GM23338 (cell line): ENCODE data around the gene MYH7. TPM values are rescaled to one million over a fixed set of nuclear protein-coding genes. Genes with fewer than 3 reads are reported as not detected.

Experiments used
- ATAC-seq: fragments of 200-7000 bp; cut with Tn5 transposase; 3 replicates; pipeline ENCODE4 v1.9.1; 2020
- DNase-seq: peaks from one replicate; pipeline ENCODE4 v3.0.0-alpha.2; 2015; ENCODE audit warnings: low spot score
- H2AFZ ChIP-seq: fragments of 200-600 bp; sonication (generic); 2 replicates; pipeline ENCODE4 v1.8.0; 2016; ENCODE audit warnings: antibody characterized with exemption, mild to moderate bottlenecking, moderate library complexity
- H3F3A ChIP-seq: fragments of 200-600 bp; sonication (generic); replicated peaks from 2 replicates; pipeline ENCODE4 v1.8.0; 2017; ENCODE audit warnings: antibody characterized with exemption, mixed run types, low read depth
- H3K27ac ChIP-seq: fragments of 200-600 bp; sonication (generic); 2 replicates; pipeline ENCODE4 v1.6.1; 2016; ENCODE audit warnings: low read depth
- H3K27me3 ChIP-seq: fragments of 200-600 bp; sonication (generic); 2 replicates; pipeline ENCODE4 v1.8.0; 2016; ENCODE audit warnings: mild to moderate bottlenecking, mixed run types, moderate library complexity; ENCODE audit not compliant: insufficient read depth
- H3K36me3 ChIP-seq: fragments of 200-600 bp; sonication (generic); 2 replicates; pipeline ENCODE4 v1.8.0; 2016; ENCODE audit warnings: mild to moderate bottlenecking; ENCODE audit not compliant: insufficient read depth
- H3K4me1 ChIP-seq: fragments of 200-600 bp; sonication (generic); 2 replicates; pipeline ENCODE4 v1.8.0; 2016; ENCODE audit warnings: mild to moderate bottlenecking, moderate library complexity; ENCODE audit not compliant: insufficient read depth
- H3K4me2 ChIP-seq: fragments of 200-600 bp; sonication (generic); 2 replicates; pipeline ENCODE4 v1.7.1; 2017; ENCODE audit warnings: mixed run types
- H3K4me3 ChIP-seq: fragments of 200-600 bp; sonication (generic); 2 replicates; pipeline ENCODE4 v1.6.1; 2016; ENCODE audit warnings: mixed run types
- H3K79me2 ChIP-seq: fragments of 200-600 bp; sonication (generic); replicated peaks from 2 replicates; pipeline ENCODE4 v1.8.0; 2017; ENCODE audit warnings: mild to moderate bottlenecking; ENCODE audit not compliant: insufficient read depth
- H3K9me2 ChIP-seq: fragments of 200-600 bp; sonication (generic); 2 replicates; pipeline ENCODE4 v1.8.0; 2017; ENCODE audit not compliant: insufficient read depth
- H4K20me1 ChIP-seq: fragments of 200-600 bp; sonication (generic); replicated peaks from 2 replicates; pipeline ENCODE4 v1.8.0; 2017; ENCODE audit warnings: mild to moderate bottlenecking; ENCODE audit not compliant: insufficient read depth
- H3K27ac Mint-ChIP-seq: 2 replicates; pipeline ENCODE4 v1.8.0; 2020; ENCODE audit warnings: inconsistent platforms, mild to moderate bottlenecking, moderate library complexity, mixed read lengths
- H3K27me3 Mint-ChIP-seq: 3 replicates; pipeline ENCODE4 v1.8.0; 2022; ENCODE audit warnings: low read depth, mild to moderate bottlenecking, moderate library complexity, mixed read lengths, inconsistent platforms; ENCODE audit not compliant: insufficient read depth, poor library complexity
- H3K36me3 Mint-ChIP-seq: 3 replicates; pipeline ENCODE4 v1.8.0; 2021; ENCODE audit warnings: low read depth, mild to moderate bottlenecking, inconsistent platforms, moderate library complexity, mixed read lengths
- H3K4me1 Mint-ChIP-seq: 3 replicates; pipeline ENCODE4 v1.8.0; 2020; ENCODE audit warnings: mild to moderate bottlenecking, inconsistent platforms, mixed read lengths
- H3K4me3 Mint-ChIP-seq: 3 replicates; pipeline ENCODE4 v1.8.0; 2021; ENCODE audit warnings: moderate library complexity, mild to moderate bottlenecking, inconsistent platforms, mixed read lengths
- H3K9me3 Mint-ChIP-seq: 3 replicates; pipeline ENCODE4 v1.8.0; 2020; ENCODE audit warnings: moderate library complexity, mild to moderate bottlenecking, inconsistent platforms, mixed read lengths
- CREB1 ChIP-seq: fragments of 250-450 bp; sonication (Bioruptor Pico); IDR thresholded peaks from 2 replicates; pipeline ENCODE4 v1.5.0; 2020; ENCODE audit warnings: low read depth, mild to moderate bottlenecking, moderate library complexity
- EZH2 ChIP-seq: fragments of 200-600 bp; sonication (generic); IDR thresholded peaks from one replicate; pipeline ENCODE4 v1.8.0; 2017; ENCODE audit warnings: antibody characterized with exemption, mild to moderate bottlenecking, low read depth; ENCODE audit not compliant: unreplicated experiment
- EZH2phosphoT487 ChIP-seq: fragments of 200-600 bp; sonication (generic); IDR thresholded peaks from one replicate; pipeline ENCODE4 v1.8.1; 2018; ENCODE audit warnings: antibody characterized with exemption; ENCODE audit not compliant: unreplicated experiment
- JUNB ChIP-seq: IDR thresholded peaks from one replicate; pipeline ENCODE4 v1.6.1; 2016; ENCODE audit warnings: antibody characterized with exemption; ENCODE audit not compliant: unreplicated experiment
- POLR2AphosphoS5 ChIP-seq: IDR thresholded peaks from 2 replicates; pipeline ENCODE4 v1.6.1; 2016; ENCODE audit warnings: antibody characterized with exemption, low read depth
- ZNF114 ChIP-seq: fragments of 250-450 bp; sonication (Bioruptor Pico); IDR thresholded peaks from 2 replicates; pipeline ENCODE4 v1.5.0; 2020; ENCODE audit warnings: mild to moderate bottlenecking, moderate library complexity
- ZNF331 ChIP-seq: fragments of 250-450 bp; sonication (Bioruptor Pico); IDR thresholded peaks from 2 replicates; pipeline ENCODE4 v1.5.0; 2020; ENCODE audit warnings: low read depth, mild to moderate bottlenecking, moderate library complexity
- polyA plus RNA-seq: library from polyadenylated mRNA; unstranded; fragments of >200 nt; fragmentation: Nextera tagmentation; extraction: Ambion mirVana; gene quantifications from 2 replicates; pipeline ENCODE4 v1.2.1, GENCODE V29; 2016
- total RNA-seq: library from RNA; depleted of rRNA; stranded (reverse); fragments of >200 nt; shearing (Covaris generic); gene quantifications from 2 replicates; pipeline ENCODE4 v1.2.3, GENCODE V29; 2014
- TF ChIP-seq, protein P1 (sequence below), 2 experiments: fragments of 200-600 bp in 1 of 2; sonication (generic) in 1 of 2; conservative IDR thresholded peaks; 2 replicates each; pipeline versions ENCODE4 v1.5.1 to v1.6.1; 2016 to 2017; ENCODE audit warnings: antibody characterized with exemption in 2 of 2, low read depth in 2 of 2, mild to moderate bottlenecking in 2 of 2, moderate library complexity in 1 of 2
- TF ChIP-seq, protein P2 (sequence below): fragments of 250-450 bp; sonication (Bioruptor Pico); IDR thresholded peaks from 2 replicates; pipeline ENCODE4 v1.5.0; 2020; ENCODE audit warnings: mild to moderate bottlenecking, moderate library complexity
- TF ChIP-seq, protein P3 (sequence below): IDR thresholded peaks from 2 replicates; pipeline ENCODE4 v1.6.1; 2016; ENCODE audit warnings: antibody characterized with exemption

MYH7 gene
- total and polyA plus RNA-seq, 2 experiments from 2014 or later = not detected

DNA sequence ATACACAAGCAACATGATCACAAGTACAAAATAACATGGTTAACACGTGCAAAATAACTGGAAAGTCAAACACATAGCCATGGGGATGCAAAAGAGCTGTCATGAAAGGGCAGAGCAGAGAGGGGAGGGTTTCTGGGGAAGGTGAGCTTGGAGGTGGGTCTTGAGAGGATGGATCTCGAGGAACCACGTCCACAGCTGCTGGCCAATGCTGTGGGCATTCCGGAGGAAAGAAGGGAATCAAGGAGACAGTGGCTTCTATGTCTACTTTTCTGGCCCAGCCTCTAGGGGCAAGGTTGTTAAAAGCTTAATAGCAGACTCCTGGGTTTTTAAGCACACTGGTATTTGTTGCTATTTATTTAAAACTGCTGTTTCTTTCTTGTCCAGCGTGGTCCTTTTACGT is 8.4 kb upstream of the MYH7 start (continued):
- TF ChIP-seq, protein P1, sequence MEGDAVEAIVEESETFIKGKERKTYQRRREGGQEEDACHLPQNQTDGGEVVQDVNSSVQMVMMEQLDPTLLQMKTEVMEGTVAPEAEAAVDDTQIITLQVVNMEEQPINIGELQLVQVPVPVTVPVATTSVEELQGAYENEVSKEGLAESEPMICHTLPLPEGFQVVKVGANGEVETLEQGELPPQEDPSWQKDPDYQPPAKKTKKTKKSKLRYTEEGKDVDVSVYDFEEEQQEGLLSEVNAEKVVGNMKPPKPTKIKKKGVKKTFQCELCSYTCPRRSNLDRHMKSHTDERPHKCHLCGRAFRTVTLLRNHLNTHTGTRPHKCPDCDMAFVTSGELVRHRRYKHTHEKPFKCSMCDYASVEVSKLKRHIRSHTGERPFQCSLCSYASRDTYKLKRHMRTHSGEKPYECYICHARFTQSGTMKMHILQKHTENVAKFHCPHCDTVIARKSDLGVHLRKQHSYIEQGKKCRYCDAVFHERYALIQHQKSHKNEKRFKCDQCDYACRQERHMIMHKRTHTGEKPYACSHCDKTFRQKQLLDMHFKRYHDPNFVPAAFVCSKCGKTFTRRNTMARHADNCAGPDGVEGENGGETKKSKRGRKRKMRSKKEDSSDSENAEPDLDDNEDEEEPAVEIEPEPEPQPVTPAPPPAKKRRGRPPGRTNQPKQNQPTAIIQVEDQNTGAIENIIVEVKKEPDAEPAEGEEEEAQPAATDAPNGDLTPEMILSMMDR (conservative IDR thresholded peaks at IDR 0.05; ENCODE audit: low read depth in 2 of 2) = no peak
- TF ChIP-seq EZH2phosphoT487 = no peak
- TF ChIP-seq ZNF114 (CRISPR knock-in tag) = no peak
- TF ChIP-seq EZH2 = no peak

DNA sequence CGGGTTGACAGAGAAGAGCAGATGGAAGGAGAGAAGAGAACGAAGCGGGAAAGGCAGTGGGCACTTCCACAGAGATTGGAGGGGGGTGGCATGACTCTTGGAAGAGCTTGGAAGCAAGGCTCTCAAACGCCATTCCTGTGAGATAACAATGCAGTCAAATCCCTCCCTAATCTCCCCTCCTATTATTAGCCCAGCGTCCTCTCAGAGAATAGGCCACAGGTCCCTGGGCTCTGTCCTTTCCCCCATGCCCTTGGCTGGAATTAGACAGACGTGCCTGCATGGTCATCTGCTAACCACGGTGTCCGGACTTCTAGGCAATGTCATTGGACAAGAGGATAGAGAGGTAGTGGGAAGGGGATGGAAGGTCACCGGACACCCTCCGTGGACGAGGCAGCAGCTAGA is 8.0 kb upstream of the MYH7 start:
- Histone ChIP-seq H4K20me1 (no peaks in the 10 kb centered on the region), H3K4me1 (peaks cover 13% of the 10 kb centered on the region), H3K4me2 (no peak overlapping the region), H2AFZ (peak overlapping the region; percentile 92; the same call in 1 of the 2 replicates), H3K9me2 (peaks cover 7% of the 10 kb centered on the region; the same call in 1 of the 2 replicates), H3K79me2 (no peaks in the 10 kb centered on the region), H3K4me3 (no peak overlapping the region), H3K27me3 (no peaks in the 10 kb centered on the region), H3K27ac (no peak overlapping the region), H3K36me3 (no peaks in the 10 kb centered on the region), H3F3A (no peaks in the 10 kb centered on the region)
- Mint-ChIP-seq H3K27ac (no peak overlapping the region), H3K27me3 (peaks cover 24% of the 10 kb centered on the region), H3K9me3 (no peaks in the 10 kb centered on the region), H3K4me3 (no peak overlapping the region), H3K4me1 (peaks cover 16% of the 10 kb centered on the region), H3K36me3 (no peaks in the 10 kb centered on the region)
- ATAC-seq (peak; percentile 18; the same call in 1 of the 3 replicates), DNase-seq (no peak)
- no peak for TF ChIP-seq CREB1 (CRISPR knock-in tag)
- TF ChIP-seq ZNF331 (CRISPR knock-in tag) = no peak
- TF ChIP-seq, protein P2, sequence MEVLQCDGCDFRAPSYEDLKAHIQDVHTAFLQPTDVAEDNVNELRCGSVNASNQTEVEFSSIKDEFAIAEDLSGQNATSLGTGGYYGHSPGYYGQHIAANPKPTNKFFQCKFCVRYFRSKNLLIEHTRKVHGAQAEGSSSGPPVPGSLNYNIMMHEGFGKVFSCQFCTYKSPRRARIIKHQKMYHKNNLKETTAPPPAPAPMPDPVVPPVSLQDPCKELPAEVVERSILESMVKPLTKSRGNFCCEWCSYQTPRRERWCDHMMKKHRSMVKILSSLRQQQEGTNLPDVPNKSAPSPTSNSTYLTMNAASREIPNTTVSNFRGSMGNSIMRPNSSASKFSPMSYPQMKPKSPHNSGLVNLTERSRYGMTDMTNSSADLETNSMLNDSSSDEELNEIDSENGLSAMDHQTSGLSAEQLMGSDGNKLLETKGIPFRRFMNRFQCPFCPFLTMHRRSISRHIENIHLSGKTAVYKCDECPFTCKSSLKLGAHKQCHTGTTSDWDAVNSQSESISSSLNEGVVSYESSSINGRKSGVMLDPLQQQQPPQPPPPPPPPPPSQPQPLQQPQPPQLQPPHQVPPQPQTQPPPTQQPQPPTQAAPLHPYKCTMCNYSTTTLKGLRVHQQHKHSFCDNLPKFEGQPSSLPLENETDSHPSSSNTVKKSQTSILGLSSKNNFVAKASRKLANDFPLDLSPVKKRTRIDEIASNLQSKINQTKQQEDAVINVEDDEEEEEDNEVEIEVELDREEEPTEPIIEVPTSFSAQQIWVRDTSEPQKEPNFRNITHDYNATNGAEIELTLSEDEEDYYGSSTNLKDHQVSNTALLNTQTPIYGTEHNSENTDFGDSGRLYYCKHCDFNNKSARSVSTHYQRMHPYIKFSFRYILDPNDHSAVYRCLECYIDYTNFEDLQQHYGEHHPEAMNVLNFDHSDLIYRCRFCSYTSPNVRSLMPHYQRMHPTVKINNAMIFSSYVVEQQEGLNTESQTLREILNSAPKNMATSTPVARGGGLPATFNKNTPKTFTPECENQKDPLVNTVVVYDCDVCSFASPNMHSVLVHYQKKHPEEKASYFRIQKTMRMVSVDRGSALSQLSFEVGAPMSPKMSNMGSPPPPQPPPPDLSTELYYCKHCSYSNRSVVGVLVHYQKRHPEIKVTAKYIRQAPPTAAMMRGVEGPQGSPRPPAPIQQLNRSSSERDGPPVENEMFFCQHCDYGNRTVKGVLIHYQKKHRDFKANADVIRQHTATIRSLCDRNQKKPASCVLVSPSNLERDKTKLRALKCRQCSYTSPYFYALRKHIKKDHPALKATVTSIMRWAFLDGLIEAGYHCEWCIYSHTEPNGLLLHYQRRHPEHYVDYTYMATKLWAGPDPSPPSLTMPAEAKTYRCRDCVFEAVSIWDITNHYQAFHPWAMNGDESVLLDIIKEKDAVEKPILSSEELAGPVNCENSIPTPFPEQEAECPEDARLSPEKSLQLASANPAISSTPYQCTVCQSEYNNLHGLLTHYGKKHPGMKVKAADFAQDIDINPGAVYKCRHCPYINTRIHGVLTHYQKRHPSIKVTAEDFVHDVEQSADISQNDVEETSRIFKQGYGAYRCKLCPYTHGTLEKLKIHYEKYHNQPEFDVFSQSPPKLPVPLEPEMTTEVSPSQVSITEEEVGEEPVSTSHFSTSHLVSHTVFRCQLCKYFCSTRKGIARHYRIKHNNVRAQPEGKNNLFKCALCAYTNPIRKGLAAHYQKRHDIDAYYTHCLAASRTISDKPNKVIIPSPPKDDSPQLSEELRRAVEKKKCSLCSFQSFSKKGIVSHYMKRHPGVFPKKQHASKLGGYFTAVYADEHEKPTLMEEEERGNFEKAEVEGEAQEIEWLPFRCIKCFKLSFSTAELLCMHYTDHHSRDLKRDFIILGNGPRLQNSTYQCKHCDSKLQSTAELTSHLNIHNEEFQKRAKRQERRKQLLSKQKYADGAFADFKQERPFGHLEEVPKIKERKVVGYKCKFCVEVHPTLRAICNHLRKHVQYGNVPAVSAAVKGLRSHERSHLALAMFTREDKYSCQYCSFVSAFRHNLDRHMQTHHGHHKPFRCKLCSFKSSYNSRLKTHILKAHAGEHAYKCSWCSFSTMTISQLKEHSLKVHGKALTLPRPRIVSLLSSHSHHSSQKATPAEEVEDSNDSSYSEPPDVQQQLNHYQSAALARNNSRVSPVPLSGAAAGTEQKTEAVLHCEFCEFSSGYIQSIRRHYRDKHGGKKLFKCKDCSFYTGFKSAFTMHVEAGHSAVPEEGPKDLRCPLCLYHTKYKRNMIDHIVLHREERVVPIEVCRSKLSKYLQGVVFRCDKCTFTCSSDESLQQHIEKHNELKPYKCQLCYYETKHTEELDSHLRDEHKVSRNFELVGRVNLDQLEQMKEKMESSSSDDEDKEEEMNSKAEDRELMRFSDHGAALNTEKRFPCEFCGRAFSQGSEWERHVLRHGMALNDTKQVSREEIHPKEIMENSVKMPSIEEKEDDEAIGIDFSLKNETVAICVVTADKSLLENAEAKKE (CRISPR knock-in tag) = no peak
- TF ChIP-seq POLR2AphosphoS5 = no peak
- TF ChIP-seq, protein P3, sequence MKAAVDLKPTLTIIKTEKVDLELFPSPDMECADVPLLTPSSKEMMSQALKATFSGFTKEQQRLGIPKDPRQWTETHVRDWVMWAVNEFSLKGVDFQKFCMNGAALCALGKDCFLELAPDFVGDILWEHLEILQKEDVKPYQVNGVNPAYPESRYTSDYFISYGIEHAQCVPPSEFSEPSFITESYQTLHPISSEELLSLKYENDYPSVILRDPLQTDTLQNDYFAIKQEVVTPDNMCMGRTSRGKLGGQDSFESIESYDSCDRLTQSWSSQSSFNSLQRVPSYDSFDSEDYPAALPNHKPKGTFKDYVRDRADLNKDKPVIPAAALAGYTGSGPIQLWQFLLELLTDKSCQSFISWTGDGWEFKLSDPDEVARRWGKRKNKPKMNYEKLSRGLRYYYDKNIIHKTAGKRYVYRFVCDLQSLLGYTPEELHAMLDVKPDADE = no peak
- no peak for TF ChIP-seq EZH2
- TF ChIP-seq, protein P1 (conservative IDR thresholded peaks at IDR 0.05; ENCODE audit: low read depth in 2 of 2) = no peak
- no peak for TF ChIP-seq JUNB
